H1 (cell line): Measurements from ENCODE around the gene PPP2R2C. TPM values are rescaled to one million over a fixed set of nuclear protein-coding genes. Genes with fewer than 3 reads are reported as not detected.

Source experiments
- CHD2 ChIP-seq: IDR thresholded peaks from 2 replicates; pipeline ENCODE4 v1.6.1; 2012; ENCODE audit warnings: low read length, improper control_type of control experiment
- CHD7 ChIP-seq: fragments of 300-600 bp; sonication (generic); IDR thresholded peaks from 2 replicates; pipeline ENCODE4 v1.7.1; 2012; ENCODE audit warnings: low read length, moderate library complexity, mild to moderate bottlenecking, inconsistent platforms; ENCODE audit not compliant: insufficient replicate concordance
- CREB1 ChIP-seq: IDR thresholded peaks from 2 replicates; pipeline ENCODE4 v1.6.1; 2012; ENCODE audit warnings: inconsistent platforms
- HDAC2 ChIP-seq, 2 experiments: fragments of 300-600 bp in 1 of 2; sonication (generic) in 1 of 2; IDR thresholded peaks; 2 replicates each; pipeline ENCODE4 v1.6.1; 2011 to 2012; ENCODE audit warnings: low read depth in 2 of 2, low read length in 2 of 2, mild to moderate bottlenecking in 2 of 2, moderate library complexity in 2 of 2, borderline replicate concordance in 1 of 2, inconsistent platforms in 1 of 2
- MAFK ChIP-seq: IDR thresholded peaks from 2 replicates; pipeline ENCODE4 v1.6.1; 2012; ENCODE audit warnings: low read depth, mild to moderate bottlenecking, improper control_type of control experiment, low read length
- POLR2AphosphoS5 ChIP-seq: IDR thresholded peaks from 2 replicates; pipeline ENCODE4 v1.6.1; 2011; ENCODE audit warnings: low read depth, low read length
- SP2 ChIP-seq: IDR thresholded peaks from 2 replicates; pipeline ENCODE4 v1.6.1; 2012; ENCODE audit warnings: mild to moderate bottlenecking, low read length, inconsistent platforms
- SUZ12 ChIP-seq: fragments of 200-600 bp; sonication (generic); IDR thresholded peaks from 2 replicates; pipeline ENCODE4 v1.6.1; 2012; ENCODE audit warnings: mild to moderate bottlenecking, inconsistent platforms, low read length, moderate library complexity, mixed read lengths
- TCF12 ChIP-seq: IDR thresholded peaks from 2 replicates; pipeline ENCODE4 v1.6.1; 2011; ENCODE audit warnings: low read depth, mild to moderate bottlenecking, low read length
- polyA plus RNA-seq, 7 experiments: library from polyadenylated mRNA; depleted of rRNA in 3 of 7; stranded (reverse) in 5 of 7; unstranded in 2 of 7; fragments of >200 nt in 5 of 7; fragments of 200-250 nt in 2 of 7; gene quantifications; 1 replicate in 5 of 7; 2 replicates in 1 of 7; 4 replicates in 1 of 7; pipeline versions ENCODE4 v1.2.1 to v1.2.3, GENCODE V29; 2011 to 2013; ENCODE audit warnings: missing spikeins in 2 of 7, mixed read lengths in 2 of 7
- total RNA-seq: library from RNA; stranded (reverse); fragmentation: NEBNext Ultra II Directional; extraction: Animal tissue kit (Norgen Biotek cat#: 25700); gene quantifications from 2 replicates; pipeline ENCODE4 v1.2.1, GENCODE V29; 2021

PPP2R2C gene
- total and polyA plus RNA-seq, 2 of the 8 experiments (the other 6 are each of a cell fraction or from before 2014, with no cell fraction given) = 6.4 TPM

GRCh38 chr4:6295495-6295894 lies 176.9 kb downstream of the PPP2R2C start (continued):
- TF ChIP-seq CHD7 (no peak), CHD2 (no peak), TCF12 (no peak), SUZ12 (no peak), CREB1 (no peak), HDAC2 (IDR thresholded peaks at IDR 0.05; ENCODE audit: borderline replicate concordance in 1 of 2, low read depth in 2 of 2, low read length in 2 of 2) (no peak), MAFK (no peak), SP2 (no peak), POLR2AphosphoS5 (no peak)
